ENCODE results near the gene CFAP119.

Gene CFAP119

GRCh38 chr16:30778549-30779244 lies 16.8 kb upstream of the CFAP119 start:
- Histone ChIP-seq H3K9ac (ENCODE audit: low read depth, low read length) (no peak overlapping the region), H3K27me3 (ENCODE audit: control insufficient read depth, insufficient read depth, low read length) (no peaks in the 10 kb centered on the region), H3K4me1 (ENCODE audit: control insufficient read depth, insufficient read depth, low read length) (peaks cover 10% of the 10 kb centered on the region), H3K36me3 (ENCODE audit: control insufficient read depth, insufficient read depth, low read length) (peaks cover 25% of the 10 kb centered on the region), H3K9me3 (ENCODE audit: control insufficient read depth, insufficient read depth, low read length) (no peaks in the 10 kb centered on the region), H3K4me3 (ENCODE audit: low read depth, low read length) (no peak overlapping the region)

- H3K9me3 ChIP-seq (ENCODE audit: control insufficient read depth, insufficient read depth, low read length) = no peaks in the 10 kb centered on the region
- no peak overlapping the region for H3K4me3 ChIP-seq (ENCODE audit: low read depth, low read length)
- no peak overlapping the region for H3K9ac ChIP-seq (ENCODE audit: low read depth, low read length)
- H3K4me1 ChIP-seq (ENCODE audit: control insufficient read depth, insufficient read depth, low read length) = peaks cover 10% of the 10 kb centered on the region
- H3K27me3 ChIP-seq (ENCODE audit: control insufficient read depth, insufficient read depth, low read length) = no peaks in the 10 kb centered on the region
- H3K36me3 ChIP-seq (ENCODE audit: control insufficient read depth, insufficient read depth, low read length) = peaks cover 25% of the 10 kb centered on the region
These were observed 15.9 kb upstream of the CFAP119 start for GRCh38 chr16:30777591-30778297.

DNA sequence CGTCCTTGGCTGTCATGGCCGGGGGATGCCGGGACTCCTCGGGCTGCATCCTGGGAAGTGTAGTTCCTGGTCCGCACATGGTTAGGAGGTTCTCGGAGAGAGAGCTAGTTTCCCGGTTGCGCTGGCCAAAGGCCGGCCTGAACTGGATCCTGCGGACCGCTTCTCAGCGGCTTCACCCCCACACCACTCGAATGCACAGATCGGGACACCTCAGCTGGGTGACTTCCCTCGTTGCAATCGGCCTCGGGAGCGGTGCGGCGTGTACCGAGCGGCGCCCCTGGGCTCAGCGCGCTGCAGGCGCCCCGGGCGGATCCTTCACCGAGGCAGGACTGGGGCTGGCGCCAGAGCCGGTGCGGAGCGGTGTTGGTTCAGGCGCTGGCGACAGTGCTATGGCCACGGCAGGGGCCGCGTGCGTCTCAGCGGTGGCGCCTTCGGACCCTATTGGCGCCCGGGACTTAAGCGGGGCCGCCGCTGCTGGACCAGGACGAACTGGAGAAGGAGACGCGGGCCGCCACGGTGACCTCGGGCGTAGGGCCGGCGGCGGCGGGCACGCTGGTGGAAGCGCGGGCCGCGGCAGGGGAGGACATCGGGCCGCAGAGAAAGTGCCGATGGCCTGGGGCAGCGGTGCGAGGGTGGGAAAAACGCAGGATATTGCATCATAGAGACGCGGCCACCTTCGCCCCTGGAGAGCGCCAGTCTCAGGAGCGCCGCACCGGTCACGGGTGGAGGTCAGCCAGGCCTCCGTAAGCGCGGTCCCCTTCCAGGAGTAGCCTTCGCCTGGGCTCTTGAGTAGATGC lies 13.7 kb upstream of the CFAP119 start:
- H3K9me3 ChIP-seq (ENCODE audit: control insufficient read depth, insufficient read depth, low read length) = no peaks in the 10 kb centered on the region
- peak overlapping the region; percentile 59 for H3K4me3 ChIP-seq (ENCODE audit: low read depth, low read length)
- no peaks in the 10 kb centered on the region for H3K27me3 ChIP-seq (ENCODE audit: control insufficient read depth, insufficient read depth, low read length)
- H3K4me1 ChIP-seq (ENCODE audit: control insufficient read depth, insufficient read depth, low read length) = peaks cover 10% of the 10 kb centered on the region
- H3K36me3 ChIP-seq (ENCODE audit: control insufficient read depth, insufficient read depth, low read length) = peaks cover 33% of the 10 kb centered on the region
- H3K9ac ChIP-seq (ENCODE audit: low read depth, low read length) = peak overlapping the region; percentile 90

GRCh38 chr16:30775131-30775391 lies 13.2 kb upstream of the CFAP119 start:
- Histone ChIP-seq H3K9me3 (ENCODE audit: control insufficient read depth, insufficient read depth, low read length) (no peaks in the 10 kb centered on the region), H3K36me3 (ENCODE audit: control insufficient read depth, insufficient read depth, low read length) (peaks cover 36% of the 10 kb centered on the region), H3K9ac (ENCODE audit: low read depth, low read length) (no peak overlapping the region), H3K27me3 (ENCODE audit: control insufficient read depth, insufficient read depth, low read length) (no peaks in the 10 kb centered on the region), H3K4me3 (ENCODE audit: low read depth, low read length) (peak overlapping the region; percentile 59), H3K4me1 (ENCODE audit: control insufficient read depth, insufficient read depth, low read length) (peaks cover 10% of the 10 kb centered on the region)

- Histone ChIP-seq H3K4me1 (ENCODE audit: control insufficient read depth, insufficient read depth, low read length) (peaks cover 10% of the 10 kb centered on the region), H3K9me3 (ENCODE audit: control insufficient read depth, insufficient read depth, low read length) (no peaks in the 10 kb centered on the region), H3K4me3 (ENCODE audit: low read depth, low read length) (peak overlapping the region; percentile 59), H3K27me3 (ENCODE audit: control insufficient read depth, insufficient read depth, low read length) (no peaks in the 10 kb centered on the region), H3K36me3 (ENCODE audit: control insufficient read depth, insufficient read depth, low read length) (peaks cover 38% of the 10 kb centered on the region), H3K9ac (ENCODE audit: low read depth, low read length) (no peak overlapping the region)
These were observed 12.7 kb upstream of the CFAP119 start for GRCh38 chr16:30774367-30775130.

- Histone ChIP-seq H3K27me3 (ENCODE audit: control insufficient read depth, insufficient read depth, low read length) (no peaks in the 10 kb centered on the region), H3K4me3 (ENCODE audit: low read depth, low read length) (no peak overlapping the region), H3K36me3 (ENCODE audit: control insufficient read depth, insufficient read depth, low read length) (peaks cover 42% of the 10 kb centered on the region), H3K9ac (ENCODE audit: low read depth, low read length) (no peak overlapping the region), H3K4me1 (ENCODE audit: control insufficient read depth, insufficient read depth, low read length) (peaks cover 6% of the 10 kb centered on the region), H3K9me3 (ENCODE audit: control insufficient read depth, insufficient read depth, low read length) (no peaks in the 10 kb centered on the region)
These were observed 12.0 kb upstream of the CFAP119 start for GRCh38 chr16:30773826-30774225.

DNA sequence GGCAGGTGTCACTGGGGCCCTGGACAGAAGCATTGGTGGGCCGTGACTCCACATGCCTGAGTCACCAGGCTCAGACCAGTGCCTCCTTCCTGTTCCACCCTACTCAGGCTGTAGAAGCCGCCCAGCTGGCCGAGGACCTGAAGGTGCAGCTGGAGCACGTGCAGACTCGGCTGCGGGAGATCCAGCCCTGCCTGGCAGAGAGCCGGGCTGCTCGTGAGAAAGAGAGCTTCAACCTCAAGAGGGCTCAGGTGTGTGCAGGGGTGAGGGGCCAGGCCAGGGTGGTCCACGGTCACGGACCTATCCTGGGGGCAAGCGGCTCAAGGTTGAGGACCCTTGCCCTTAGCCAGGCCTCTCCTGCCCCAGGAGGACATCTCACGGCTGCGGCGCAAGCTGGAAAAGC lies 9.9 kb upstream of the CFAP119 start:
- H3K9ac ChIP-seq (ENCODE audit: low read depth, low read length) = no peak overlapping the region
- H3K4me3 ChIP-seq (ENCODE audit: low read depth, low read length) = no peak overlapping the region
- H3K4me1 ChIP-seq (ENCODE audit: control insufficient read depth, insufficient read depth, low read length) = no peaks in the 10 kb centered on the region
- no peaks in the 10 kb centered on the region for H3K9me3 ChIP-seq (ENCODE audit: control insufficient read depth, insufficient read depth, low read length)
- H3K27me3 ChIP-seq (ENCODE audit: control insufficient read depth, insufficient read depth, low read length) = no peaks in the 10 kb centered on the region
- H3K36me3 ChIP-seq (ENCODE audit: control insufficient read depth, insufficient read depth, low read length) = peaks cover 58% of the 10 kb centered on the region

- H3K4me1 ChIP-seq (ENCODE audit: control insufficient read depth, insufficient read depth, low read length) = no peaks in the 10 kb centered on the region
- peaks cover 77% of the 10 kb centered on the region for H3K36me3 ChIP-seq (ENCODE audit: control insufficient read depth, insufficient read depth, low read length)
- H3K9ac ChIP-seq (ENCODE audit: low read depth, low read length) = no peak overlapping the region
- no peak overlapping the region for H3K4me3 ChIP-seq (ENCODE audit: low read depth, low read length)
- H3K9me3 ChIP-seq (ENCODE audit: control insufficient read depth, insufficient read depth, low read length) = no peaks in the 10 kb centered on the region
- H3K27me3 ChIP-seq (ENCODE audit: control insufficient read depth, insufficient read depth, low read length) = no peaks in the 10 kb centered on the region
These were observed 7.7 kb upstream of the CFAP119 start for GRCh38 chr16:30769379-30770089.

DNA sequence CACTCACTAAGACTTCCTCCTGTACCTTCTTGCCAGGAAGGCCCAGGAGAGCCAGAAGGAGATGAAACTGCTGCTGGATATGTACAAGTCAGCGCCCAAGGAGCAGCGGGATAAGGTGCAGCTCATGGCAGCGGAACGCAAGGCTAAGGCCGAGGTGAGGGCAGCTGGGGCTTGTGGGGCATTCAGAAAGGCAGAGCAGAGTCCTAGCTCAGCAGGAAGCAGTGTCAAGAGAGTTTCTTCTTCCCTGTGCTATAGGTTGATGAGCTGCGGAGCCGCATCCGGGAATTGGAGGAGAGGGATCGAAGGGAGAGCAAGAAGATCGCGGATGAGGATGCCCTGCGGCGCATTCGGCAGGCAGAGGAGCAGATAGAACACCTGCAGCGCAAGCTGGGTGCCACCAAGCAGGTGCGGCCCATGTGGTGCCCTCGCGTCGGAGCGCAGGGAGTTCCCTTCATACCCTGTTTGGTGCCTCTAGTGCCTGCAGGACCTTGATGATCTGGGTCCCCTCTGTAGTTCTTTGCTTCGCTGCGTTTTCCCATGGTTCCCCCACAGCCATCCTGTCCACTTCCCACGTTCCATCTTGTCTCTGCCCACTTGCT lies 6.8 kb upstream of the CFAP119 start:
- H3K9ac ChIP-seq (ENCODE audit: low read depth, low read length) = no peak overlapping the region
- no peak overlapping the region for H3K4me3 ChIP-seq (ENCODE audit: low read depth, low read length)
- H3K9me3 ChIP-seq (ENCODE audit: control insufficient read depth, insufficient read depth, low read length) = no peaks in the 10 kb centered on the region
- no peaks in the 10 kb centered on the region for H3K27me3 ChIP-seq (ENCODE audit: control insufficient read depth, insufficient read depth, low read length)
- no peaks in the 10 kb centered on the region for H3K4me1 ChIP-seq (ENCODE audit: control insufficient read depth, insufficient read depth, low read length)
- peaks cover 82% of the 10 kb centered on the region for H3K36me3 ChIP-seq (ENCODE audit: control insufficient read depth, insufficient read depth, low read length)

DNA sequence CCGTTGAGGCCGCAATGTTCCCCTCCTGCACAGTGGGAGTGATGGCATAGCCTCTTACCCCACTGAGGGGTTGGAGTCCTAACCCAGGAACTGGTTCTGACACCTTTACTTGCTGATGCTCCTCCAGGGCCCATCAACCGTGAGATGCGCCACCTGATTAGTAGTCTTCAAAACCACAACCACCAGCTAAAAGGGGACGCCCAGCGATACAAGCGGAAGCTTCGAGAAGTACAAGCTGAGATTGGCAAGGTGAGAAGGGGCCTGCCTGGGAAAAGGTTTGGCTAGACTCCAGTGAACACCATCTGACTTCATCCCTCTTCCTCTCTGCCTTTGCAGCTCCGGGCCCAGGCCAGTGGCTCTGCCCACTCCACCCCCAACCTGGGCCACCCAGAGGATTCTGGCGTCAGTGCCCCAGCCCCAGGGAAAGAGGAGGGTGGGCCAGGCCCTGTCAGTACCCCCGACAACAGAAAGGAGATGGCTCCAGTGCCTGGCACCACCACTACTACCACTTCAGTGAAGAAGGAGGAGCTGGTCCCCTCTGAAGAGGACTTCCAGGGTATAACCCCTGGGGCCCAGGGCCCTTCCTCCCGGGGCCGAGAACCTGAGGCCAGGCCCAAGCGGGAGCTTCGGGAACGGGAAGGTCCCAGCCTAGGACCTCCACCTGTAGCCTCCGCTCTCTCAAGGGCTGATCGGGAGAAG lies 6.1 kb upstream of the CFAP119 start:
- Histone ChIP-seq H3K27me3 (ENCODE audit: control insufficient read depth, insufficient read depth, low read length) (no peaks in the 10 kb centered on the region), H3K36me3 (ENCODE audit: control insufficient read depth, insufficient read depth, low read length) (peaks cover 76% of the 10 kb centered on the region), H3K4me3 (ENCODE audit: low read depth, low read length) (no peak overlapping the region), H3K9ac (ENCODE audit: low read depth, low read length) (no peak overlapping the region), H3K4me1 (ENCODE audit: control insufficient read depth, insufficient read depth, low read length) (no peaks in the 10 kb centered on the region), H3K9me3 (ENCODE audit: control insufficient read depth, insufficient read depth, low read length) (no peaks in the 10 kb centered on the region)
